Stimulated activated CD8-positive, alpha-beta memory T cell treated with anti-CD3 and anti-CD28 coated beads, Interleukin-4, amount 100 ng/mL, for 4 hours (primary cell): ENCODE measurements around the gene ARL5B.
"Not testable (repeated sequence)": the region's sequence is repeated elsewhere in the genome, so short reads cannot be mapped to it uniquely, and the experiment has no call there.

Experiments used
- DNase-seq, 2 donors: peaks; one replicate each; pipeline ENCODE4 v3.0.0-alpha.2; 2020; ENCODE audit warnings: low read depth in 2 of 2, low spot score in 1 of 2

ARL5B gene

GRCh38 chr10:18659125-18659818 is at the start of gene ARL5B:
Gene ARL5B (plus strand): TSS chr10:18659431. CDS start chr10:18659638, 207 bp downstream.
- DNase-seq: peak; percentile 95

- no peak for DNase-seq
Observed at GRCh38 chr10:18610517-18610916, 48.7 kb upstream of the ARL5B start.

GRCh38 chr10:18611168-18611567 is 48.1 kb upstream of the ARL5B start:
- DNase-seq: no peak

GRCh38 chr10:18615618-18616017 is 43.6 kb upstream of the ARL5B start:
- DNase-seq: no peak

- DNase-seq: no peak
Observed at GRCh38 chr10:18616337-18616736, 42.9 kb upstream of the ARL5B start.

GRCh38 chr10:18619016-18619415 is 40.2 kb upstream of the ARL5B start:
- no peak for DNase-seq

- DNase-seq: no peak
Observed at GRCh38 chr10:18620856-18621255, 38.4 kb upstream of the ARL5B start.

- DNase-seq: not testable (repeated sequence)
Observed at GRCh38 chr10:18623671-18624070, 35.6 kb upstream of the ARL5B start.

- DNase-seq: no peak
Observed at GRCh38 chr10:18625886-18626285, 33.3 kb upstream of the ARL5B start.

- peak; percentile 43 to 67 for DNase-seq
Observed at GRCh38 chr10:18627452-18628018, 31.7 kb upstream of the ARL5B start.

- DNase-seq: not testable (repeated sequence)
Observed at GRCh38 chr10:18632500-18632899, 26.7 kb upstream of the ARL5B start.

- DNase-seq: no peak
Observed at GRCh38 chr10:18635995-18636394, 23.2 kb upstream of the ARL5B start.

GRCh38 chr10:18637400-18637799 is 21.8 kb upstream of the ARL5B start:
- not testable (repeated sequence) for DNase-seq

GRCh38 chr10:18639719-18640118 is 19.5 kb upstream of the ARL5B start:
- not testable (repeated sequence) for DNase-seq

GRCh38 chr10:18647151-18647550 is 12.1 kb upstream of the ARL5B start:
- DNase-seq: no peak

GRCh38 chr10:18647945-18648344 is 11.3 kb upstream of the ARL5B start:
- DNase-seq: no peak

GRCh38 chr10:18649364-18649959 is 9.8 kb upstream of the ARL5B start:
- DNase-seq: no peak

- no peak for DNase-seq
Observed at GRCh38 chr10:18650404-18650997, 8.7 kb upstream of the ARL5B start.

- peak; percentile 89 to 91 for DNase-seq
Observed at GRCh38 chr10:18651324-18652007, 7.8 kb upstream of the ARL5B start, which contains the start of gene NSUN6. Gene NSUN6 (minus strand): TSS chr10:18651587. CDS start chr10:18651203, 384 bp downstream.

GRCh38 chr10:18653112-18653511 is 6.1 kb upstream of the ARL5B start:
- DNase-seq: no peak

GRCh38 chr10:18656724-18657123 is 2.5 kb upstream of the ARL5B start:
- DNase-seq: no peak
